ENCODE data around the gene AP5Z1. TPM values are rescaled to one million over a fixed set of nuclear protein-coding genes. Genes with fewer than 3 reads are reported as not detected.

AP5Z1 gene
- total RNA-seq, 1 experiment from 2014 or later = 26.5 TPM

- no TSS peak for BruUV-seq (replicated peaks)
- no peaks in the 10 kb centered on the region for H3K27me3 Mint-ChIP-seq (ENCODE audit: insufficient read depth, unreplicated experiment)
- ChIA-PET POLR2A (interaction anchor here (1.0 to 1.2 kb wide), 2 partner anchors 8 to 21 kb away, joined by 4 to 6 read pairs; partner anchors contain the start of gene AP5Z1), CTCF (interaction anchor here (1.3 kb wide), 1 partner anchor 11 kb away, joined by 3 read pairs; no protein-coding TSS in a partner anchor)
- no peak for TF ChIP-seq CTCF (IDR thresholded peaks at IDR 0.05; ENCODE audit: unreplicated experiment)
- H3K36me3 Mint-ChIP-seq (ENCODE audit: insufficient read depth, unreplicated experiment) = peaks cover 65% of the 10 kb centered on the region
- no peaks in the 10 kb centered on the region for H3K9me3 Mint-ChIP-seq (ENCODE audit: unreplicated experiment)
- no peak overlapping the region for H3K27ac Mint-ChIP-seq (ENCODE audit: low read depth, unreplicated experiment)
- H3K4me3 Mint-ChIP-seq (ENCODE audit: unreplicated experiment) = no peak overlapping the region
- DNase-seq (ENCODE audit: unreplicated experiment) = no peak
- no peaks in the 10 kb centered on the region for H3K4me1 Mint-ChIP-seq (ENCODE audit: insufficient read depth, unreplicated experiment)
- intact Hi-C loops (cut with micrococcal nuclease) = no loop called here
These were observed 8.5 kb upstream of the AP5Z1 start for GRCh38 chr7:4766666-4767519.

GRCh38 chr7:4768597-4769569, 6.5 kb upstream of the AP5Z1 start:
- no peak for DNase-seq (ENCODE audit: unreplicated experiment)
- Mint-ChIP-seq H3K27ac (ENCODE audit: low read depth, unreplicated experiment) (no peak overlapping the region), H3K4me3 (ENCODE audit: unreplicated experiment) (no peak overlapping the region), H3K4me1 (ENCODE audit: insufficient read depth, unreplicated experiment) (no peaks in the 10 kb centered on the region), H3K36me3 (ENCODE audit: insufficient read depth, unreplicated experiment) (peaks cover 48% of the 10 kb centered on the region), H3K27me3 (ENCODE audit: insufficient read depth, unreplicated experiment) (no peaks in the 10 kb centered on the region), H3K9me3 (ENCODE audit: unreplicated experiment) (no peaks in the 10 kb centered on the region)
- intact Hi-C loops (cut with micrococcal nuclease) = no loop called here
- no TSS peak for BruUV-seq (replicated peaks)
- TF ChIP-seq CTCF (IDR thresholded peaks at IDR 0.05; ENCODE audit: unreplicated experiment) = no peak
- ChIA-PET CTCF (interaction anchor here (0.6 kb wide), 1 partner anchor 10 kb away, joined by 4 read pairs; no protein-coding TSS in a partner anchor), POLR2A (interaction anchor here (0.6 kb wide), 1 partner anchor 1431 kb away, joined by 3 read pairs; no protein-coding TSS in a partner anchor)

- H3K9me3 Mint-ChIP-seq (ENCODE audit: unreplicated experiment) = no peaks in the 10 kb centered on the region
- no peak overlapping the region for H3K4me3 Mint-ChIP-seq (ENCODE audit: unreplicated experiment)
- no TSS peak for BruUV-seq (replicated peaks)
- peaks cover 44% of the 10 kb centered on the region for H3K36me3 Mint-ChIP-seq (ENCODE audit: insufficient read depth, unreplicated experiment)
- H3K27me3 Mint-ChIP-seq (ENCODE audit: insufficient read depth, unreplicated experiment) = no peaks in the 10 kb centered on the region
- CTCF ChIA-PET = no interaction called here
- no peak for DNase-seq (ENCODE audit: unreplicated experiment)
- intact Hi-C loops (cut with micrococcal nuclease) = no loop called here
- H3K4me1 Mint-ChIP-seq (ENCODE audit: insufficient read depth, unreplicated experiment) = peaks cover 8% of the 10 kb centered on the region
- POLR2A ChIA-PET = no interaction called here
- TF ChIP-seq CTCF (IDR thresholded peaks at IDR 0.05; ENCODE audit: unreplicated experiment) = no peak
- H3K27ac Mint-ChIP-seq (ENCODE audit: low read depth, unreplicated experiment) = no peak overlapping the region
These were observed 5.7 kb upstream of the AP5Z1 start for GRCh38 chr7:4769761-4770160.

- Mint-ChIP-seq H3K4me1 (ENCODE audit: insufficient read depth, unreplicated experiment) (peaks cover 9% of the 10 kb centered on the region), H3K9me3 (ENCODE audit: unreplicated experiment) (no peaks in the 10 kb centered on the region), H3K27ac (ENCODE audit: low read depth, unreplicated experiment) (no peak overlapping the region), H3K27me3 (ENCODE audit: insufficient read depth, unreplicated experiment) (no peaks in the 10 kb centered on the region), H3K36me3 (ENCODE audit: insufficient read depth, unreplicated experiment) (peaks cover 40% of the 10 kb centered on the region), H3K4me3 (ENCODE audit: unreplicated experiment) (no peak overlapping the region)
- intact Hi-C loops (cut with micrococcal nuclease) = no loop called here
- ChIA-PET POLR2A (interaction anchor here (1.0 kb wide), 1 partner anchor 56 kb away, joined by 3 read pairs; no protein-coding TSS in a partner anchor), CTCF (no interaction called here)
- no peak for DNase-seq (ENCODE audit: unreplicated experiment)
- no peak for TF ChIP-seq CTCF (IDR thresholded peaks at IDR 0.05; ENCODE audit: unreplicated experiment)
- no TSS peak for BruUV-seq (replicated peaks)
These were observed 4.5 kb upstream of the AP5Z1 start for GRCh38 chr7:4770886-4771285.

All from MCF 10A (cell line).